Measurements from ENCODE around the gene IL27RA.

The IL27RA gene

DNA sequence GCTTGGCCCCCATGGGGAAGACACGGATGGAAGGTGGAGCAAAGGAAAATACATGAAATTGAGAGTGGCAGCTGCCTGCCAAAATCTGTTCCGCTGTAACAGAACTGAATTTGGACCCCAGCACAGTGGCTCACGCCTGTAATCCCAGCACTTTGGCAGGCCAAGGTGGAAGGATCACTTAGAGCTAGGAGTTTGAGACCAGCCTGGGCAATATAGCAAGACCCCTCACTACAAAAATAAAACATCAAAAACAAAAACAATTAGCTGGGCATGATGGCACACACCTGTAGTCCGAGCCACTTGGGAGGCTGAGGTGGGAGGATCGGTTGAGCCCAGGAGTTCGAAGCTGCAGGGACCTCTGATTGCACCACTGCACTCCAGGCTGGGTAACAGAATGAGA is 20.9 kb downstream of the IL27RA start:
- H3K36me3 ChIP-seq (ENCODE audit: control insufficient read depth in 4 of 4, insufficient read depth in 4 of 4, low read length in 3 of 4): peaks cover 0 to 47% (median 31%) of the 10 kb centered on the region in 4 experiments
- CTCF ChIA-PET: interaction anchor here (0.6 to 1.6 kb wide), 7 partner anchors 9 to 167 kb away, joined by 3 to 7 read pairs (median 4); no protein-coding TSS in a partner anchor
- no peaks in the 10 kb centered on the region for H3K9me3 ChIP-seq (ENCODE audit: control extremely low read depth in 1 of 5, control insufficient read depth in 4 of 5, insufficient read depth in 2 of 5, low read depth in 1 of 5, low read length in 4 of 5)
- peaks cover 0 to 14% (median 0%) of the 10 kb centered on the region in 5 experiments for H3K27me3 ChIP-seq (replicated peaks in 2 of 5; ENCODE audit: control insufficient read depth in 4 of 5, insufficient read depth in 5 of 5, low read length in 4 of 5)
- no peak for DNase-seq
- H3K4me3 ChIP-seq (ENCODE audit: control insufficient read depth in 1 of 7, extremely low read depth in 1 of 7, insufficient read depth in 4 of 7, low read depth in 2 of 7, low read length in 6 of 7): no peak overlapping the region
- POLR2A ChIA-PET: interaction anchor here (0.6 kb wide), 2 partner anchors 60 to 120 kb away, joined by 3 to 4 read pairs; a partner anchor contains a TSS
- H3K4me1 ChIP-seq (ENCODE audit: control extremely low read depth in 1 of 4, control insufficient read depth in 4 of 4, insufficient read depth in 4 of 4, low read length in 3 of 4): peaks cover 0 to 4% (median 2%) of the 10 kb centered on the region in 4 experiments
- no peak overlapping the region for H3K27ac ChIP-seq (ENCODE audit: insufficient read depth in 1 of 2, low read depth in 1 of 2, low read length in 2 of 2, poor library complexity in 1 of 2, severe bottlenecking in 2 of 2)
- 97% methylated on average over 3 of the region's 6 CpGs for WGBS (ENCODE audit: insufficient coverage)

GRCh38 chr19:14053032-14053431 is 21.5 kb downstream of the IL27RA start:
- Histone ChIP-seq H3K4me3 (ENCODE audit: control insufficient read depth in 1 of 7, extremely low read depth in 1 of 7, insufficient read depth in 4 of 7, low read depth in 2 of 7, low read length in 6 of 7) (no peak overlapping the region), H3K9me3 (ENCODE audit: control extremely low read depth in 1 of 5, control insufficient read depth in 4 of 5, insufficient read depth in 2 of 5, low read depth in 1 of 5, low read length in 4 of 5) (no peaks in the 10 kb centered on the region), H3K4me1 (ENCODE audit: control extremely low read depth in 1 of 4, control insufficient read depth in 4 of 4, insufficient read depth in 4 of 4, low read length in 3 of 4) (peaks cover 0 to 8% (median 5%) of the 10 kb centered on the region in 4 experiments), H3K36me3 (ENCODE audit: control insufficient read depth in 4 of 4, insufficient read depth in 4 of 4, low read length in 3 of 4) (peaks cover 0 to 45% (median 30%) of the 10 kb centered on the region in 4 experiments), H3K27me3 (replicated peaks in 2 of 5; ENCODE audit: control insufficient read depth in 4 of 5, insufficient read depth in 5 of 5, low read length in 4 of 5) (peaks cover 0 to 18% (median 0%) of the 10 kb centered on the region in 5 experiments), H3K27ac (ENCODE audit: insufficient read depth in 1 of 2, low read depth in 1 of 2, low read length in 2 of 2, poor library complexity in 1 of 2, severe bottlenecking in 2 of 2) (no peak overlapping the region)
- ChIA-PET CTCF (interaction anchor here (0.6 to 2.0 kb wide), 9 partner anchors 8 to 168 kb away, joined by 3 to 7 read pairs (median 4); no protein-coding TSS in a partner anchor), POLR2A (interaction anchor here (0.6 kb wide), 1 partner anchor 59 kb away, joined by 4 read pairs; a partner anchor contains a TSS)
- WGBS (ENCODE audit: insufficient coverage): 100% methylated on average over 3 of the region's 3 CpGs
- no peak for DNase-seq

GRCh38 chr19:14053500-14053899 is 21.9 kb downstream of the IL27RA start:
- ChIA-PET POLR2A (no interaction called here), CTCF (interaction anchor here (0.9 to 2.0 kb wide), 8 partner anchors 8 to 172 kb away, joined by 3 to 7 read pairs (median 4); no protein-coding TSS in a partner anchor)
- Histone ChIP-seq H3K36me3 (ENCODE audit: control insufficient read depth in 4 of 4, insufficient read depth in 4 of 4, low read length in 3 of 4) (peaks cover 0 to 41% (median 26%) of the 10 kb centered on the region in 4 experiments), H3K27me3 (replicated peaks in 2 of 5; ENCODE audit: control insufficient read depth in 4 of 5, insufficient read depth in 5 of 5, low read length in 4 of 5) (peaks cover 0 to 23% (median 3%) of the 10 kb centered on the region in 5 experiments), H3K9me3 (ENCODE audit: control extremely low read depth in 1 of 5, control insufficient read depth in 4 of 5, insufficient read depth in 2 of 5, low read depth in 1 of 5, low read length in 4 of 5) (no peaks in the 10 kb centered on the region), H3K4me3 (ENCODE audit: control insufficient read depth in 1 of 7, extremely low read depth in 1 of 7, insufficient read depth in 4 of 7, low read depth in 2 of 7, low read length in 6 of 7) (no peak overlapping the region), H3K4me1 (ENCODE audit: control extremely low read depth in 1 of 4, control insufficient read depth in 4 of 4, insufficient read depth in 4 of 4, low read length in 3 of 4) (peaks cover 0 to 12% (median 10%) of the 10 kb centered on the region in 4 experiments), H3K27ac (ENCODE audit: insufficient read depth in 1 of 2, low read depth in 1 of 2, low read length in 2 of 2, poor library complexity in 1 of 2, severe bottlenecking in 2 of 2) (no peak overlapping the region)
- 96% methylated on average over 11 of the region's 11 CpGs for WGBS (ENCODE audit: insufficient coverage)
- no peak for DNase-seq

DNA sequence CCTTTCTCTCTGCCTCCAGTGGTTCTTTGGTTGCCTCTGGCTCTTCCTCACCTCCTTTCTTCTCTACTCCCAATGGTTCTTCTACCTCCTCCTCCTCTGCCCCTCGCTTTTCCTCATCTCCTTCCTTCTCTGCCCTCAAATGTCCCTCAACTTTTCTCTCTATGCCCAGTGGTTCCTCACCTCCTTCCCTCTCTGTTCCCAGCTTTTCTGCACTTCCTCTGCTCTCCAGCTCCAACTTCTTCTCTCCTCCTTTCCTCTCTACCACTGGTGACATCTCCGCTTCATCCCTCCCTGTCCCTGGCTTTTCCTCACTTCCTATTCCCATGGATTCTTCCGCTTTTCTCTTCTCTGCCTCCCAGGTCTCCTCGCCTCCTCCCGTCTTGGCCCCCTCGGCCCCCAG is 22.5 kb downstream of the IL27RA start:
- Histone ChIP-seq H3K36me3 (ENCODE audit: control insufficient read depth in 4 of 4, insufficient read depth in 4 of 4, low read length in 3 of 4) (peaks cover 0 to 35% (median 21%) of the 10 kb centered on the region in 4 experiments), H3K4me1 (ENCODE audit: control extremely low read depth in 1 of 4, control insufficient read depth in 4 of 4, insufficient read depth in 4 of 4, low read length in 3 of 4) (peaks cover 0 to 17% (median 15%) of the 10 kb centered on the region in 4 experiments), H3K27ac (ENCODE audit: insufficient read depth in 1 of 2, low read depth in 1 of 2, low read length in 2 of 2, poor library complexity in 1 of 2, severe bottlenecking in 2 of 2) (no peak overlapping the region), H3K9me3 (ENCODE audit: control extremely low read depth in 1 of 5, control insufficient read depth in 4 of 5, insufficient read depth in 2 of 5, low read depth in 1 of 5, low read length in 4 of 5) (no peaks in the 10 kb centered on the region), H3K27me3 (replicated peaks in 2 of 5; ENCODE audit: control insufficient read depth in 4 of 5, insufficient read depth in 5 of 5, low read length in 4 of 5) (peaks cover 0 to 29% (median 6%) of the 10 kb centered on the region in 5 experiments), H3K4me3 (ENCODE audit: control insufficient read depth in 1 of 7, extremely low read depth in 1 of 7, insufficient read depth in 4 of 7, low read depth in 2 of 7, low read length in 6 of 7) (no peak overlapping the region)
- 80% methylated on average over 6 of the region's 6 CpGs for WGBS (ENCODE audit: insufficient coverage)
- POLR2A ChIA-PET: no interaction called here
- no peak for DNase-seq
- CTCF ChIA-PET: interaction anchor here (0.9 to 2.0 kb wide), 4 partner anchors 20 to 173 kb away, joined by 3 to 5 read pairs (median 4); no protein-coding TSS in a partner anchor

DNA sequence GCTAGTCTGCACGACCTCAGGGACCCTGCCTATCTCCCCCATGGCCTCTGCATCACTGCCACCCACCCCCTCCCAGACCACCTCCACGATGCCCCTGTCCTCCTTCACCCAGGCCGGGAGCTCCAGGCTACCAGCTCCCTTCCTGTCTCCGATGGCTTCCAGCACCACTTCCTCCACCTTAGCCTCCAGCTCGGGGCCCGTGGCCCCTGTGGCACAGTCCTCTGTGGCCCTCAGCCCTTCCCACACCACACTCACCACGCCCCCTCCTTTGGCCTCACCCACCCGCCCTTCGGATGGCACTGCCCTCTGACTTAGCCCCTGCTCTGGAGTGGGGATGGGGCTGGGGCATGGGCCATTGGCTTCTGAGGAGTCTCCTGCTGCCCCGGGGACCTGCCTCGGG is 23.2 kb downstream of the IL27RA start:
- 28% methylated on average over 7 of the region's 11 CpGs for WGBS (ENCODE audit: insufficient coverage)
- Histone ChIP-seq H3K27ac (ENCODE audit: insufficient read depth in 1 of 2, low read depth in 1 of 2, low read length in 2 of 2, poor library complexity in 1 of 2, severe bottlenecking in 2 of 2) (no peak overlapping the region), H3K27me3 (replicated peaks in 2 of 5; ENCODE audit: control insufficient read depth in 4 of 5, insufficient read depth in 5 of 5, low read length in 4 of 5) (peaks cover 0 to 35% (median 6%) of the 10 kb centered on the region in 5 experiments), H3K9me3 (ENCODE audit: control extremely low read depth in 1 of 5, control insufficient read depth in 4 of 5, insufficient read depth in 2 of 5, low read depth in 1 of 5, low read length in 4 of 5) (no peaks in the 10 kb centered on the region), H3K4me1 (ENCODE audit: control extremely low read depth in 1 of 4, control insufficient read depth in 4 of 4, insufficient read depth in 4 of 4, low read length in 3 of 4) (peaks cover 0 to 18% (median 17%) of the 10 kb centered on the region in 4 experiments), H3K4me3 (ENCODE audit: control insufficient read depth in 1 of 7, extremely low read depth in 1 of 7, insufficient read depth in 4 of 7, low read depth in 2 of 7, low read length in 6 of 7) (no peak overlapping the region), H3K36me3 (ENCODE audit: control insufficient read depth in 4 of 4, insufficient read depth in 4 of 4, low read length in 3 of 4) (peaks cover 0 to 31% (median 17%) of the 10 kb centered on the region in 4 experiments)
- ChIA-PET POLR2A (no interaction called here), CTCF (interaction anchor here (0.9 to 2.0 kb wide), 3 partner anchors 19 to 173 kb away, joined by 3 to 5 read pairs (median 5); no protein-coding TSS in a partner anchor)
- DNase-seq: no peak

DNA sequence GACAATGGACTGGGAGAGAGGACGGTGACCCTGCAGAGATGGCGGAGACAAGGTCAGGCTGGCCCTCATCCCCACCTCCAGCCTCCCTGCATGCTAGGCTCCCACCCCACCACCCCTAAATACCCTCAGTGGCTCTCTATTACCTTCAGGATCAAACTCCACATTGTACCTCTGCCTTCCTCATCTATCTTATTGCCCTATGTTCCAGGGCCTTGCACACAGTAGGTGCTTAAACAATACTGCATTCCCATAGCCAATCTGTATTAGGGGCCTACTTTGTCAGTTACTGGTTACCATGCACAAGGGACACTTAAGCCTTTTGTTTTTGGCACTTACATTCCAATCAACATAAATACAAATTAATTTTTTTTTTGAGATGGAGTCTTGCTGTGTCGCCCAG is 23.8 kb downstream of the IL27RA start:
- Histone ChIP-seq H3K27me3 (replicated peaks in 2 of 5; ENCODE audit: control insufficient read depth in 4 of 5, insufficient read depth in 5 of 5, low read length in 4 of 5) (peaks cover 0 to 41% (median 10%) of the 10 kb centered on the region in 5 experiments), H3K27ac (ENCODE audit: insufficient read depth in 1 of 2, low read depth in 1 of 2, low read length in 2 of 2, poor library complexity in 1 of 2, severe bottlenecking in 2 of 2) (no peak overlapping the region), H3K4me1 (ENCODE audit: control extremely low read depth in 1 of 4, control insufficient read depth in 4 of 4, insufficient read depth in 4 of 4, low read length in 3 of 4) (peaks cover 0 to 18% (median 17%) of the 10 kb centered on the region in 4 experiments), H3K9me3 (ENCODE audit: control extremely low read depth in 1 of 5, control insufficient read depth in 4 of 5, insufficient read depth in 2 of 5, low read depth in 1 of 5, low read length in 4 of 5) (no peaks in the 10 kb centered on the region), H3K36me3 (ENCODE audit: control insufficient read depth in 4 of 4, insufficient read depth in 4 of 4, low read length in 3 of 4) (peaks cover 0 to 28% (median 14%) of the 10 kb centered on the region in 4 experiments), H3K4me3 (ENCODE audit: control insufficient read depth in 1 of 7, extremely low read depth in 1 of 7, insufficient read depth in 4 of 7, low read depth in 2 of 7, low read length in 6 of 7) (no peak overlapping the region)
- WGBS (ENCODE audit: insufficient coverage): 100% methylated on average over 3 of the region's 3 CpGs
- DNase-seq: no peak
- ChIA-PET CTCF (interaction anchor here (1.6 to 7.2 kb wide), 3 partner anchors 10 to 174 kb away, joined by 4 to 102 read pairs (median 5); partner anchors contain the start of gene MISP3), POLR2A (no interaction called here)

GRCh38 chr19:14056069-14056666 is 24.6 kb downstream of the IL27RA start:
- WGBS (ENCODE audit: insufficient coverage): 99% methylated on average over 9 of the region's 10 CpGs
- ChIA-PET POLR2A (no interaction called here), CTCF (interaction anchor here (0.8 to 7.2 kb wide), 4 partner anchors 9 to 50 kb away, joined by 3 to 102 read pairs (median 4); partner anchors contain the start of genes IL27RA, MISP3 and RFX1)
- Histone ChIP-seq H3K27ac (ENCODE audit: insufficient read depth in 1 of 2, low read depth in 1 of 2, low read length in 2 of 2, poor library complexity in 1 of 2, severe bottlenecking in 2 of 2) (no peak overlapping the region), H3K36me3 (ENCODE audit: control insufficient read depth in 4 of 4, insufficient read depth in 4 of 4, low read length in 3 of 4) (peaks cover 0 to 21% (median 10%) of the 10 kb centered on the region in 4 experiments), H3K4me3 (ENCODE audit: control insufficient read depth in 1 of 7, extremely low read depth in 1 of 7, insufficient read depth in 4 of 7, low read depth in 2 of 7, low read length in 6 of 7) (no peak overlapping the region), H3K27me3 (replicated peaks in 2 of 5; ENCODE audit: control insufficient read depth in 4 of 5, insufficient read depth in 5 of 5, low read length in 4 of 5) (peaks cover 0 to 46% (median 11%) of the 10 kb centered on the region in 5 experiments), H3K4me1 (ENCODE audit: control extremely low read depth in 1 of 4, control insufficient read depth in 4 of 4, insufficient read depth in 4 of 4, low read length in 3 of 4) (peaks cover 0 to 18% (median 17%) of the 10 kb centered on the region in 4 experiments), H3K9me3 (ENCODE audit: control extremely low read depth in 1 of 5, control insufficient read depth in 4 of 5, insufficient read depth in 2 of 5, low read depth in 1 of 5, low read length in 4 of 5) (no peaks in the 10 kb centered on the region)
- no peak for DNase-seq

Measured in common myeloid progenitor, CD34-positive (primary cell).